SU-DHL-6 (cell line): ENCODE data around the gene NCOR2.

Experiments
- H2AFZ ChIP-seq: fragments of 200-600 bp; sonication (generic); 2 replicates; pipeline ENCODE4 v1.6.1; 2014; ENCODE audit warnings: low read depth, mild to moderate bottlenecking, moderate library complexity, mixed read lengths, antibody characterized with exemption, low read length; ENCODE audit not compliant: severe bottlenecking
- H3F3A ChIP-seq: fragments of 200-600 bp; shearing (Covaris generic); 2 replicates; pipeline ENCODE4 v1.6.0; 2016; ENCODE audit warnings: antibody characterized with exemption, mild to moderate bottlenecking; ENCODE audit not compliant: insufficient read depth
- H3K27ac ChIP-seq: fragments of 200-600 bp; sonication (generic); 2 replicates; pipeline ENCODE4 v1.5.1; 2016; ENCODE audit warnings: low read depth, mild to moderate bottlenecking, low read length, moderate library complexity, mixed read lengths
- H3K27me3 ChIP-seq: fragments of 200-600 bp; sonication (generic), shearing (Covaris generic); 2 replicates; pipeline ENCODE4 v1.6.0; 2014; ENCODE audit warnings: mild to moderate bottlenecking, low read length
- H3K36me3 ChIP-seq: fragments of 200-600 bp; sonication (generic); 2 replicates; pipeline ENCODE4 v1.6.1; 2014; ENCODE audit warnings: mild to moderate bottlenecking, low read length, mixed read lengths
- H3K4me2 ChIP-seq: fragments of 300-600, 200-600 bp; shearing (Covaris generic), sonication (generic); 2 replicates; pipeline ENCODE4 v1.6.0; 2014; ENCODE audit warnings: low read length, low read depth, mild to moderate bottlenecking; ENCODE audit not compliant: poor library complexity, severe bottlenecking
- H3K4me3 ChIP-seq: fragments of 200-600 bp; sonication (generic); 2 replicates; pipeline ENCODE4 v1.5.1; 2014; ENCODE audit warnings: antibody characterized with exemption, low read length, mild to moderate bottlenecking, mixed read lengths; ENCODE audit not compliant: insufficient read depth, poor library complexity, severe bottlenecking
- H3K79me2 ChIP-seq: fragments of 200-600 bp; sonication (generic); 2 replicates; pipeline ENCODE4 v1.6.1; 2014; ENCODE audit warnings: mild to moderate bottlenecking, low read length, moderate library complexity; ENCODE audit not compliant: insufficient read depth
- H3K9ac ChIP-seq: fragments of 200-600 bp; sonication (generic); 2 replicates; pipeline ENCODE4 v1.7.0; 2014; ENCODE audit warnings: mild to moderate bottlenecking, low read length
- H3K9me2 ChIP-seq: fragments of 200-600 bp; sonication (generic); replicated peaks from 2 replicates; pipeline ENCODE4 v1.6.1; 2014; ENCODE audit warnings: low read length; ENCODE audit not compliant: insufficient read depth
- H3K9me3 ChIP-seq: fragments of 200-600 bp; sonication (generic); 2 replicates; pipeline ENCODE4 v1.6.1; 2014; ENCODE audit warnings: low read length, mixed read lengths; ENCODE audit not compliant: insufficient read depth
- H4K20me1 ChIP-seq: fragments of 200-600 bp; sonication (generic); 2 replicates; pipeline ENCODE4 v1.6.1; 2014; ENCODE audit warnings: low read depth, mild to moderate bottlenecking, antibody characterized with exemption, low read length, moderate library complexity, mixed read lengths
- CTCF ChIP-seq: fragments of 200-600 bp; sonication (generic); IDR thresholded peaks from one replicate; pipeline ENCODE4 v1.5.1; 2017; ENCODE audit warnings: antibody characterized with exemption, mild to moderate bottlenecking, low read length, moderate library complexity; ENCODE audit not compliant: insufficient read depth, poor library complexity, severe bottlenecking
- EZH2phosphoT487 ChIP-seq: fragments of 200-600 bp; sonication (generic), shearing (Covaris generic); conservative IDR thresholded peaks from 2 replicates; pipeline ENCODE4 v1.6.1; 2018; ENCODE audit warnings: mild to moderate bottlenecking, antibody characterized with exemption, low read length, moderate library complexity, mixed read lengths

The NCOR2 gene

GRCh38 chr12:124529565-124530276, 37.7 kb downstream of the NCOR2 start:
- Histone ChIP-seq H4K20me1 (no peaks in the 10 kb centered on the region; the same call in 1 of the 2 replicates), H3K9me2 (no peaks in the 10 kb centered on the region), H3K36me3 (no peaks in the 10 kb centered on the region), H3F3A (no peaks in the 10 kb centered on the region), H3K9ac (no peak overlapping the region), H3K4me3 (no peak overlapping the region), H3K4me2 (no peak overlapping the region), H3K79me2 (peaks cover 11% of the 10 kb centered on the region; the same call in 1 of the 2 replicates), H3K9me3 (no peaks in the 10 kb centered on the region), H2AFZ (no peak overlapping the region), H3K27ac (no peak overlapping the region), H3K27me3 (no peaks in the 10 kb centered on the region)
- no peak for TF ChIP-seq CTCF
- TF ChIP-seq EZH2phosphoT487: no peak

- Histone ChIP-seq H2AFZ (no peak overlapping the region), H3K36me3 (no peaks in the 10 kb centered on the region), H3K9ac (no peak overlapping the region), H3K9me2 (no peaks in the 10 kb centered on the region), H3K79me2 (peaks cover 6% of the 10 kb centered on the region; the same call in 1 of the 2 replicates), H3K4me2 (no peak overlapping the region), H3K27me3 (no peaks in the 10 kb centered on the region), H3K4me3 (no peak overlapping the region), H3K27ac (no peak overlapping the region), H3K9me3 (no peaks in the 10 kb centered on the region), H4K20me1 (no peaks in the 10 kb centered on the region; the same call in 1 of the 2 replicates), H3F3A (no peaks in the 10 kb centered on the region)
- TF ChIP-seq CTCF (no peak), EZH2phosphoT487 (no peak)
Measured at GRCh38 chr12:124527861-124528561, 39.4 kb downstream of the NCOR2 start.

- no peaks in the 10 kb centered on the region for H3K36me3 ChIP-seq
- no peak overlapping the region for H3K9ac ChIP-seq
- H3K4me3 ChIP-seq: no peak overlapping the region
- no peaks in the 10 kb centered on the region for H3K27me3 ChIP-seq
- TF ChIP-seq CTCF: no peak
- TF ChIP-seq EZH2phosphoT487: no peak
- H3K79me2 ChIP-seq: peaks cover 6% of the 10 kb centered on the region; the same call in 1 of the 2 replicates
- no peaks in the 10 kb centered on the region; the same call in 1 of the 2 replicates for H4K20me1 ChIP-seq
- H2AFZ ChIP-seq: no peak overlapping the region
- H3K9me2 ChIP-seq: no peaks in the 10 kb centered on the region
- no peak overlapping the region for H3K27ac ChIP-seq
- H3K4me2 ChIP-seq: no peak overlapping the region
- H3K9me3 ChIP-seq: no peaks in the 10 kb centered on the region
- H3F3A ChIP-seq: no peaks in the 10 kb centered on the region
Measured at GRCh38 chr12:124525927-124526692, 41.3 kb downstream of the NCOR2 start.
